GM12865 (cell line): ENCODE results near the gene TBL1XR1.

Source experiments
- DNase-seq: peaks from one replicate; pipeline ENCODE4 v3.0.0; 2010; ENCODE audit warnings: low read depth
- H3K4me3 ChIP-seq: 2 replicates; pipeline ENCODE4 v1.5.1; 2011; ENCODE audit warnings: mild to moderate bottlenecking, low read depth, low read length, control low read depth
- CTCF ChIP-seq: IDR thresholded peaks from 2 replicates; pipeline ENCODE4 v1.5.1; 2011; ENCODE audit warnings: low read length, control low read depth, low read depth, inconsistent platforms; ENCODE audit not compliant: insufficient read depth; ENCODE audit errors: missing control alignments

Gene TBL1XR1

GRCh38 chr3:177057768-177058167 is 139.5 kb downstream of the TBL1XR1 start:
- DNase-seq, result peak; percentile 89
- no peak overlapping the region for H3K4me3 ChIP-seq
- no peak for TF ChIP-seq CTCF

GRCh38 chr3:177056927-177057326 is 140.4 kb downstream of the TBL1XR1 start:
- no peak for DNase-seq
- no peak overlapping the region for H3K4me3 ChIP-seq
- TF ChIP-seq CTCF, result no peak

GRCh38 chr3:177055605-177056571 is 141.4 kb downstream of the TBL1XR1 start:
- no peak overlapping the region for H3K4me3 ChIP-seq
- no peak for DNase-seq
- TF ChIP-seq CTCF, result no peak

GRCh38 chr3:177053107-177053506 is 144.2 kb downstream of the TBL1XR1 start:
- no peak for DNase-seq
- no peak for TF ChIP-seq CTCF
- H3K4me3 ChIP-seq, result no peak overlapping the region

- TF ChIP-seq CTCF, result no peak
- no peak for DNase-seq
- no peak overlapping the region for H3K4me3 ChIP-seq
These were observed 145.9 kb downstream of the TBL1XR1 start for GRCh38 chr3:177051411-177051810.

GRCh38 chr3:177050501-177051237 is 146.6 kb downstream of the TBL1XR1 start:
- peak; percentile 50 for DNase-seq
- TF ChIP-seq CTCF, result peak; percentile 39
- no peak overlapping the region for H3K4me3 ChIP-seq
